GM18870 (cell line): ENCODE data around the gene OTOP2.
"Not testable (repeated sequence)": the region's sequence is repeated elsewhere in the genome, so short reads cannot be mapped to it uniquely, and the experiment has no call there.

ENCODE experiments used
- ATAC-seq: cut with Tn5 transposase; IDR thresholded peaks from one replicate; pipeline ENCODE4 v1.9.1; 2021; ENCODE audit warnings: moderate library complexity; ENCODE audit not compliant: unreplicated experiment

Gene OTOP2

DNA sequence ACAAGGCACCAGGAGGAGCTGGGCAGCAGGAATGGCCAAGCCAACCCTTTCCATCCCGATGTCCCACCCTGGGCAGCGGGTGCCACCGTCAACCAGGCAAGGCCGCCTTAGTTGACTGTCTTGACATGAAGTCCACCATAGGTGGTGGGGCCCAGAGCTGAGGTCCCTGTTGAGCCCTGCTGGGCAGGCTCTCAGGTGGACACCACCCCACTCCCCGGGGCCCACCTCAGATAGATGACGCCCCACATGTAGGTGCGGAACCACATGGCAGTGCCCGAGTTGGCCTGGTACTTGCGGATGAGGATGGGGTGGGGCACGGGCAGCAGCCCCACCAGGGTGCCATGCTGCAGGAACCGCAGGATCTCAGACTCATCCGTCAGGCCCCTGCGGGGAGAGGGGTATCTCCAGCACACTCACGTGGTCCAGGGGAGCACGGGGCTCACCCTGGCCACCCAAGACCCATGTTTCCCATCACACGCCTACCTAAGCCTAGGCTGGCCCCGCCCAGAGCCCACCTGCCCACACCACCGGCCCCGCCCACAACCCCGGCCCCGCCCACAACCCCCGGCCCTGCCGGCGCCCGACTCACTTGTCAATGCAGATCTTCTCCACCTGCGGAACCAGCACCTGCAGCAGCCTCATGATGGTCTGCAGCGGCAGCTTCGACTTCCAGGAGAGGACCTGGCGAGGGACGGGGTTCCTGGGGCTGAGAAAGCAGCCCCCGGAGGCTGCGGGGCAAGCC lies 27.8 kb downstream of the OTOP2 start:
- no peak for ATAC-seq

DNA sequence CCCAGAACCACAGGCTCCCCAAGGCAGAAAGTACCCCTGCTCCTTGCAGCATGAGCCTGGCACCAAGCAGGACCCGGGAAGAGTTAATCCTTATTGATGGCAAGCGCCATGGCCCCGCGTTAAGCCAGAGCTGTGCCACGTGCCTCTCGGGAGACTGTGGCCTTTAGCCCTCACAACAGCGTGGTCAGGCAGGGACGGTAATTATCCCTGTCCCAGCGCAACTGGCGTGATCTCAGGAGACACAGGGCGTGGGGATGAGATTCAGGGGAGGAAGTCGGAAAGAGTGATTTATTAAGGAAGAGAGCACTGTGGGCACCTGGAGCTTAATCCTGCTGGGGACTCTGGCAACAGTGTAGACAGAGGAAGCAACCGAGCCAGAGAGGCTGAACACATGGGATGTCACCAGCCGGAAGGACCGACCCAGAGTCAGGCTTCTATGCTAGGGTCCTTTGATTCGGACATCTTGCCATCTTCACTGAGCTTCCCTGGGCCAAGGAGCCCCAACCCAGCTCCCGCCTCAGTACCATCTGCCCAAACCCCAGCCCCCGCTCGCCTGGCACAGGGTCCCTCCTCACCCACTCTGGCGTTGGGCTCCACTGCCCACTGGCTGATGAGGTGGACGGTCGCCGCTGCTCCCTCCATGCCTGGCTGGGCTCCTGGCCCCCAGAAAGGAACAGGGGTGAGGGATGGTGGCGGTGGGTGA lies 28.5 kb downstream of the OTOP2 start:
- ATAC-seq, result no peak

DNA sequence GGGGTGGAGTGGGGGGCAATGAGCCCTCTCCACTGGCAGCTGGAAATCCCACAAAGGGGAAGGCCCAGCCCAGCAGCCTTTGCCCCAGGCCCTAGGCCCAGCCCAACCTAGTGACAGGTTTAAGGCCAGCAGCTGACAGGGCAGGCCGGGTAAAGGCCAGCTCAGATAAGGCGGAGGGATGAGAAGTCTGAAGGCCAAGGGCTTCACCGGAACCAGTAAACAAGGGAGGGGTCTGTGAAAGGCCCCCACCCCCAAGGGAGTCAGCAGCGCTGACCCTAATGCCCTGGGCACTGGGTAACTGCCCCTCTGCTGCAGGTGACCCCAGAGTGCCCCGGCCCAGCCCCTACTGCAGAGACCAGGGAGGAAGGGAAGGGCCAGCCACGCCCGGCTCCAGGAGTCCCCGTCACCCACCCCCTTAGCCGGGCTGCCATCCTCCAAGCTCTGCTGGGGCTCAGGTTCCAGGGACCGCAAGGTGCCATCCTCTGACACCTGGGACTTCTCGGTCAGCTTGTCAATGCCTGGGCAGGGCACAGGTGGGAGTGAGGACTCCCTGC lies 29.1 kb downstream of the OTOP2 start:
- ATAC-seq, result no peak

DNA sequence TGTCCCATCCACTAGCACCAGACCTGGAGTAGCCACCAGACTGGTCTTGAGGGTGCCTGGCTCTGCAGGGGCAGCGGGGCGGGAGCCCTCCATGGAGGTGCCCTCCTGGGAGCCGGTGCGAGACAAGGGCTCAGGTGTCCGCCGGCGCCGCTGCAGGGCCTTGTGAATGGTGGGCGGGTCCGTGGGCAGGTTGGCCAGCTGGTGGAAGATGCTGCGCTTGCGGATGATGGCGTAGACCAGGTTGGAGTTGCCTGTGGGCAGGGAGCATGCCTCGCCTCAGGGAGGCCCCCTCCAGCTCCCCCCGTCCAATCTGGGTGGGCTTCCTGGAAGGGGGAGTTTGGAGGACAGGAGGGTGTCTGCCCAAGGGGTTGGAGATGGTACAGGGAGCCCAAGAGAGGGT lies 30.0 kb downstream of the OTOP2 start:
- ATAC-seq, result no peak

DNA sequence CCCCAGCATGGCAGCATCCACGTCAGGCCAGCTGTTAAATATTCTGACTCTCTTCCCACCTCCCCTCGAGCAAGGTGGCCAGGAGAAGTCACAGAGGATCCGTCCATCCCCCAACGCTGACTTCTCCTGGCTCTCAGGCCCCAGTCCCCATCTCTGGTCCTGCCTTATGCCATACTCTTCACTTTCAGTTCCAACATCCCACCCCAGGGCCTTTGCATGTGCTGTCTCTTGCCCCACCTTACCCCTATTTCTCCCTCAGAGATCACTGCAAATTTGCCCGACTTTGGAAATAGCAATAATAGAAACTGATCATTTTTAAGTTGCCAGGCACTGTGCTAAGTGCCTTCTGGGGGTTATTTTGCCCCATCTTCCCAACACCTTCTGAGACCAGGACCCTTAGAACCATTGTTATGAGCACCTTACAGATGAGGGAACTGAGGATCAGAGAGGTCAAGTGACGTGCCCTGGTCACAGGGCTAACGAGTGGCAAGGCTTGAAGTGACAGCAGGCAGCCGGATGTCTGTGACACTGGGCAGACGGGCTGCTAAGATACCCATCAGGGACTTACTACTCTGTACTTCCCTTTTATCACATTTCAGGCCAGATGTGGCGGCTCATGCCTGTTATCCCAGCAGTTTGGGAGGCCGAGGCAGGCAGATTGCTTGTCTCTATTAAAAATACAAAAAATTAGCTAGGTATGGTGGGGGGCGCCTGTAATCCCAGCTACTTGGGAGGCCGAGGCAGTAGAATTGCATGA lies 30.8 kb downstream of the OTOP2 start:
- ATAC-seq, result no peak

DNA sequence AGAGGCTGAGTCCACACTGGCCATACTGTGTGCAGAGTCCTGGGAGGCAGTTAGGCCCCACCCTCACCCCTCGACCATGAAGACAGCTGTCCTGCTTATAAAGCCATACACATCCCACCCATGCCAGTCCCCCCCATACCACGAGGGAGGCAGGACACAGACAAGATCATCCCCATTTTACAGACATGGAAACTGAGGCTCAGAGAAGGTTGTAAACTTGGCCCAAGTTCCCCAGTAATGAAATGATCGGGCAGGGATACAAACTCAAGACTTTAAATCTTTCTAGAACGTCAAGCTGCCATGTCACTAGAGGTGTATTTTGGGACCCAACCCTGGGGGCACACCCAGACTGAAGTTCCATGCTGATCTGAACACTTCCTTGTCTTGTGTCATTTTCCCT lies 32.0 kb downstream of the OTOP2 start:
- no peak for ATAC-seq

DNA sequence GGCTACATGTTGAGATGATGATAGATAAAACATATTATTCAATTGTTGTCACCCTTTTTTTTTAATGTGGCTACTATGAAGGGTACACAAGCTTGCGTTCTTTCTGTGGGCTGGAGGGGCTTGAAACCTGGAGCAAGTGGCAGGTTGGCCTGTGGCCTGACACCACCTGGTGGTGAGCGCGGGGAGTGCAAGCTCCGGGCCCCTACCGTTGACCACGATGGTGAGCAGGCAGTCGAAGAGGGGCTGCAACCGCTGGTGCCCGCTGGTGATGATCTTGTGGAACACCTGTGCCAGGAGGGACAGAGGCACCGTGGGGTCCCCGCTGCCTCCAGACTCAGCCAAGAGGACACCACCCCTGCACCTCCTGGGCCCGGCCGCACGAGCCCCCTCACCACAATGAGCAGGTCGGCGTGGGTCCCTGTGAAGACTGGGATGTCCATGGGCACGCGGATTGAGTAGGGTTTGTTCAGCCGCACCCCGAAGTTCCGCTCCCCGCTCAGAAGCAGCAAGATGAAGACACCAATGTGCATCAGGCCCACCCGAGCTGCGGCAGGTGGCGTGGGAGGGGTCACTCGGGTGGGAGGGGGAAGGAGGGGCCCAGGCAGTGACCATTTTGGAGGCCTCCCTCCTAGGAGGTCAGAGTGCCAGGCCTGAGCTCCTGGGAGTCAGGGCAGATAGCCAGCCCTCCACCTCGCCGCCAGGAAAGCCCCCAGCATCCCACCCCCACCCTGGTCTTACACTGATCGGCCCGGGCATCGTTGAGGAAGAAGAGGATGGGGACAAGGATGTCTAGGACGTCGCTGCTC lies 34.1 kb downstream of the OTOP2 start:
- ATAC-seq, result no peak

DNA sequence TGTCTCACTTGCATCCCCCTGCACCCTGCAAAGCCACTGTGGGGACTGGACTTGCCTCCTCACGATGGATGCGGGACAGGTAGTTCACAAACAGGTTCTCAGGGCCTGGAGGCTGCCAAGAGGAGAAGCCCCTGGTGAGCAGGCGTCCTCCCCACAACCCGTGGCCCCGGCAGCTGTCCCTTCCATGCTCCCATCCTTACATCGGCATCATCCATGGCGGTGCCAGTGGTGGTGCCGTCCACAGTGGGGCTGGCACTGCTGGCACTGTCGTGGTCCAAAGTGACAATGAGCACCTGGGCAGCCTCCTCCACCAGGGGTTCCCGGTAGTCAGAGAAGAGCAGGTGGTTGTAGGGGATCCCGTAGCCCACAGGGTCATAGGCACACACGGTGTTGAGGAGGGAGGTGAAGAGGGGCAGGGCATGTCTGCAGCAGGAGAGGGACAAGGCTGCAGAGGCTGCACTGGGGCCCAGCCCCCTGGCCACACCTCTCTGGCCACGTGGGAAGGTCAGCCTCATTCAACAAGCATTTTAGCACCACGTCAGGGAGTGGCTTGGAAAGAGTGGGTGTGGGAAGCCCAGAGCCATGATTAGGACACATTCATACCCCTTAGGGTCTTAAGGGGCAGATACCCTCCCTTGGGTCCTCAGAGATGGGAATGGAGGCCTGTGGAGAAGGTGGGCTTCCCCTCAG lies 35.9 kb downstream of the OTOP2 start:
- no peak for ATAC-seq

DNA sequence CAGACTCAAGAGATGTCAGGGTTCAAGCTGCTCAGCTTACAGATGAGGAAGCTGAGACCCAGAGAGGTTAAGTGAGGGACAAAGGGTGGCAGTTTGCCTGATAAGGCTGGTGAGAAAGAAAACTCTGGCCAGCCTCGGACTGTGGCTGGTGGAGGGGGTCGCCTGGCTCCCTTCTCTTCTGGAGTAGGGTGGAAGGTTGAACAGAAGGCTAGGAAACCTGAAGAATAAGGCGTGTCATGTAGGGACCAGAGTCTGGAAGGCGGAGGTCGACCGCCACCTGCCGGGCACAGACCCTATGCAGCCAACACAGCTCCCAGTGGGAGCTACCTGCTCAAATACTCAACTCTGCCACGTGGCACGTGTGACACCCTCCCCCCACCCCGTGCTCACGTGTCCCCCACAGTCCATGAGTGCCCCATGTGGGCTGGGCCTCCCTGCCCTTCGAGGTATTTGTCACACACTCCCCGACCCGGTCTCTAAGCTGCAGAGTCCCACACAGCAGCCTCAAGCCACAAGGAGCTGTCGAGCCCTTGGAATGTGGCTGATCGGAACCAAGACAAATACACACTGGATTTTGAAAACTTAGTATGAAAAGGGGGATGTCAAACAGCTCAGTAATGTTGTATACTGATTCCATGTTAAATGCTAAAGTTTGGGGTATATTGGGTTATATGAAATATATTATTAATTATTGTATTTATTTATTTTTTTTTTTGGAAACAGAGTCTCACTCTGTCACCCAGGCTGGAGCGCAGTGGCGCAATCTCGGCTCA lies 36.7 kb downstream of the OTOP2 start:
- ATAC-seq, result no peak

DNA sequence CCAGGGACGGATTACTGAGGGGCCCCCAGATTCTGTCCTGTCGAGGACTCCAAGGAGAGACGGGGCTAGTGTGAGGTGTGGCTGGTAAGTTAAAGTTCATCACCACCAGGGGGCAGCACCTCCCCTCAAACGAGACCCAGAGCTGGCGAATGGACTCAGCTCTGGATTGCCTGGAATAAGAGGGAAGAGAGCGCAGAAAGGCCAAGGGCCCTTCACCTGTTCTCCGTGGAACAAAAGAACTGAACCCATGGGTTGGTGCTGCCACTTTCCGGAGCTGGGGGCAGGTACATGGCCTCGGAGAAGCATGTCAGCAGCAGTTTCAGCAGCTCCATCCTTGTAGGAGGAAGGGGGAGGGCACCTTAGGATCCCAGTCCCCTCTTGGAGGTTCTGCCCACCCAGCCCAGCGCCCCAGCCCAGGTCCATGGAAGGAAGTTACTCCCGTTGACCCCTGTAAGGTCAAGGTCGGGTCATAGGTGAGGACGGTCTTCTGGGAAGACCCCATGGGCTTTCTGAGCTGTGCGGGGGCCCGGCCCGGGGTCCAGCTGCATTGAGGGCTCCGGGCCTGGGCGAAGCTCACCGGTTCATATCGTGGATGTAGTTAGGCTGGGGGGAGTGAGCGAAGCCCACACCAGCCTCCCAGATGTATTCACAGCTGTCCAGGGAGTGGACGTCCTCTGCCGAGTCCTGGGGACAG lies 37.7 kb downstream of the OTOP2 start:
- ATAC-seq, result no peak

DNA sequence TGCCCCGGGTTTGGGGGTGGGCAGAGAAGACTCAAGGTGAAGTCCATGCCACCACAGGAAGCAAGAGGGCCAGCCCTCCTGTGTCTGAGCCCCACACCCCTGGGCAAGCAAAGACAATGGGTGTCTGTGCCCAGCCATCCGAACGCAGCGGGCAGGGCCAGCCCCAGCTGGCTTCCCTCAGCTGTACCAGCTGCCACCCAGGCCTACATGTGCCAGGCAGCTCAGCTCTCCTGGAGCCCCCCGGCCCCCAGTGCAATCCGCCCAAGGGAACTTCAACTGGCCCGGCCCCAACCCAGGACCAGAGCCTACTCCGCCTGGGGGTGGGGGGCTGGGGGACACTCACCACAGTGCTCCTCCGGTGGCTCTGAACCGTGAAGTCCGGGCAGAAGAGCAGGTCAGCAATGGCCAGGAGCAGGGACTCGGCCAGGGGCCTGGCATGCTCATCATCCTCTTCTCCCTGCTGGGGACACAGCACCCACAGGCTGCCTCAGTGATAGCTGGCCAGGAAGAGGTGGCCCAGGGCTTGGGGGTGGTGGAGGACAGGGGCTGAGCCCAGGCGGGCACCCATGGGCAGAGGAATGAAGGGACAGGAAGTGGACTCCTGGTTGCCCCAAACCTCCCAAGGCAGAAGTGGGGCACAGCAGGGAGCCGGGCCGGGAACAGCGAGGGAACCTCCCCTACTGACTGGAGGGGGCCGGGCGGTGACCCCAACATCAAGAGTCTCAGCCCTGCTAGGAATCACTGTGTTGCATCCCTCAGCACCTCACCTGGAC lies 38.7 kb downstream of the OTOP2 start:
- ATAC-seq, result no peak

DNA sequence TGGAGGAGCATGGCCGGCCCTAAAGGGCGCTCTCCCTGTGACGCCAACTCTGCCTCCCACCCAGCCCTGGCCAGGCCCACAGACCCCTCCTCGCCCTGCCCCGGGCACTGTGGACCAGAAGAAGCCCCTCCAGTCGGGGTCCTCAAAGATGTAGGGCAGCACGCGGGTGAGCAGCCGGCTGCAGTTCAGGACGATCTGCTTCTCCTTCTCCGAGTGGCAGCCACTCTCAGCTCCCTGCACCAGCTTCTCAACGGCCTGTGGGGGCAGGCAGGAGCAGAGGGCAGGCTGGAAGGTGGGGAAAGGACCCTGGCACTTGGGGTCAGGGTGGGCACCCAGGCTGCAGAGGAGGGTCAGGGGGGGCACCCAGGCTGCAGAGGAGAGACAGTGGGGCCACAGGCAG lies 39.6 kb downstream of the OTOP2 start:
- no peak for ATAC-seq

DNA sequence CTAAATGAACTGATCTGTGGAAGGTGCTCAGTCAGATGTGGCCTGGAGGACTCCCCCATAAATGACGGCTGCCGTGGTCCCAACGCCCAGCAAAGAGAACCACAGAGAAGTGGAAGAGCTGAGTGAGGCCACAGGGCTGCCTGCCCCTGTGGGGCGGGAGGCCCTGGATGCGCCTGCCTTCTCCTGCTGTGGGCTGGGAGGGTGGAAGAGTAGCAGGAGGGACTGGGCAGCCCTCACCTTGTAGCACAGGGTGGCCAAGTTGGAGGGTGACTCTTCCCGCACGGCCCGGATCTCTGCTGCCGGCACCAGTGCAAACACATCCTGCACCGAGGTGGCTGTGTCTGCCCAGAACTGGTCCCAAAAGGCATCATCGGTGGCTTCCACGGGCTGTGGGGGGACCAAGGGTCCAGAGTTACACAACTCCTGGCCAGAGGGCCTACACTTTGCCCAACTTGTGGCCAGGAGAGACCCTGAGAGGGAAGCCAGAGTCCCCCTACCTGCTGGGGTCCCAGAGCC lies 40.2 kb downstream of the OTOP2 start:
- no peak for ATAC-seq

DNA sequence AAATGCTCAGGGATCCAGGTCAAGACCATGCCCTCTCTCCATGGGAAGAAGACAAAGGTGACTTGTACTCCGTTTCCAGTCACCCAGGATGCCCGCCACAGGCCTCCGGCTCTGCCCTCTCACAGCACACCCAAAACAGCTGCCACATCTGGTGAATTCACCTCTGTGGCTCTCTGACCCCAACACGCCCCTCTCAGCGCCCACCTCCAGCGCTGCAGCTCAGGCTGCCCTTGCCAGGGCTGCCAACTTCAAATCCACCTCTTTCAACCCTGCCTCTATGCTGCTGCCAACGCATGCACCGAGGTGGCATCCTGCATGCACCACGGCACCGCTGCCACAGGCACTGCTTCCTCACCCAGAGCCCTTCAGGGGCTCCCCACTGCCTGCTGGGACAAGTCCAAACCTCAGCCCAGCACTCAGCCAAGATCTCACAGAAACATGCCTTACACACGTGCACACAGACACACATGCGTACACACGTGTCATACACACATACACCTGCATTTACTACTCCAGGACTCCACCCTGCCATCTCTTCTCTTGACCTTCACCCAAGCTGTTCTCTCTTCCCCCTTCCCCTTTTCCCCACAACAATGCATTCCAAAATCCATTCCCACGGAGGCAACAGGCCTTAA lies 41.0 kb downstream of the OTOP2 start:
- no peak for ATAC-seq

DNA sequence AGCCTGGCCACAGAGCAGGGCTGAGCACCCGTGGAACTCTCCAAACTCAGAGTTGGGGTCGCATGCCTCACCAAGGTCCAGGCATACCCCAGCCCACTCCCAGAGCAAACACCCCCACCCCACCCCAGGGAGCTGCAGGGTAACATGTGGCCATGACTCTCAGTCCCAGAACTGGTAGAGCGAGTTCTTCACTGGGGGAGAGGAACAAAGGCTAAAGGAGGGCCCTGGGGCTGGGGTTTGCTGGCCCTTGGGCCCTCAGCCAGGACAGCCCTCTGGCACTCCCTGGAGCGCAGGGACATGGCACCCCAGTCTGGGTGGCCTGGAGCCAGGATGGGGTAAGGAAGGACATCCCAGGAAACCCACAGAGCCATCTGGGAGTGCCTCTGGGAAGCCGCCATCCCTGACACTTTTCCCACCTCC lies 44.3 kb downstream of the OTOP2 start:
- no peak for ATAC-seq

DNA sequence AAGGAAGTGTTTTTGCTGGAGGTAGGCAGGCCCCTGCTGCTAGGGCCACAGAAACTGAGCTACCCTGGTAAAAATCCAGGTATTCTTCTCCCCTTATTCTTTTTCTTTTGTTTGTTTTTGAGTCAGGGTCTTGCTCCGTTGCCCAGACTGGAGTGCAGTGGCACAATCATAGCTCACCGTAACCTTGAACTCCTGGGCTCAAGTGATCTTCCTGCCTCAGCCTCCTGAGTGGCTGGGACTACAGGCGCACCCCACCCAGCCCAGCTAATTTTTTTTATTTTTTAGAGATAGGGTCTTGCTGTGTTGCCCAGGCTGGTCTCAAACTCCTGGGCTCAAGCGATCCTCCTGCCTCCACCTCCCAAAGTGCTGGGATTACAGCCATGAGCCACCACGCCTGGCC lies 45.4 kb downstream of the OTOP2 start:
- ATAC-seq, result not testable (repeated sequence)

DNA sequence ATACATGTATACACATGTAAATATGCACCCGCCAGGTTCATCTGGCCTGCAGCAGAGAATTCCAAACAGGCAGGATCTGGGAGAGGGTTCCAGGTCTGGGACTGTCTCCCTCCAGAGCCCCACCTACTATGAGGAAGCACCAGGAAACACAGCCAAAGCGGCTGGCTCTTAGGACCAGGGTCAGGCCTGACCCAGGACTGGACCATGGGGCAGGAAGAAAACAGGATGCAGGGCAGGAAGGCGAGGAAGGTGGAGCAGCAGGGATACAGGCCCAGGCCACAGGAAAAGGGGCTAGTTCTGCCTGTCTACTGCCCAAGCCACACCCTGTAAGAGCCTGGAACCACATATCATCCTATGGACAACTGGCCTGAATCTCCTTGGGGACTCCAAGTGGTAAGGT lies 46.3 kb downstream of the OTOP2 start:
- no peak for ATAC-seq
